ENCODE measurements around the gene PTTG1IP.

PTTG1IP gene

GRCh38 chr21:44850208-44850800 lies 23.2 kb downstream of the PTTG1IP start:
- Histone ChIP-seq H3K27ac (ENCODE audit: low read depth, low read length) (no peak overlapping the region), H3K9ac (ENCODE audit: low read length) (no peak overlapping the region), H3K4me2 (ENCODE audit: low read length) (no peak overlapping the region), H4K12ac (ENCODE audit: low read depth, low read length) (no peak overlapping the region), H4K8ac (ENCODE audit: low read depth, low read length) (no peak overlapping the region), H2BK12ac (ENCODE audit: low read length) (no peak overlapping the region), H3K9me3 (ENCODE audit: insufficient read depth, low read depth, low read length) (no peaks in the 10 kb centered on the region), H2BK5ac (ENCODE audit: low read depth, low read length, poor library complexity) (no peak overlapping the region), H3K4me1 (ENCODE audit: control insufficient read depth in 1 of 2, insufficient read depth in 2 of 2, low read length in 2 of 2) (peaks cover 12 to 13% of the 10 kb centered on the region in 2 experiments), H3K23ac (ENCODE audit: low read length) (no peak overlapping the region), H3K36me3 (ENCODE audit: control insufficient read depth in 1 of 2, insufficient read depth in 2 of 2, low read length in 2 of 2) (peaks cover 53 to 55% of the 10 kb centered on the region in 2 experiments), H3K27me3 (ENCODE audit: insufficient read depth, low read length) (no peaks in the 10 kb centered on the region), H2BK120ac (ENCODE audit: insufficient read depth, low read length, poor library complexity) (no peak overlapping the region), H3K18ac (ENCODE audit: low read length) (no peak overlapping the region), H3K4ac (ENCODE audit: low read depth, low read length) (no peak overlapping the region), H4K91ac (ENCODE audit: low read depth, low read length) (no peak overlapping the region), H2AFZ (ENCODE audit: insufficient read depth, low read length, poor library complexity) (no peak overlapping the region), H2AK5ac (ENCODE audit: low read length) (no peak overlapping the region), H3K79me1 (ENCODE audit: low read length) (peaks cover 5% of the 10 kb centered on the region), H3K14ac (ENCODE audit: low read length) (no peak overlapping the region), H3K79me2 (ENCODE audit: control insufficient read depth, insufficient read depth, low read length, poor library complexity) (no peaks in the 10 kb centered on the region), H3K4me3 (ENCODE audit: low read depth, low read length) (no peak overlapping the region)
- no peak for DNase-seq
- no CpG with 5 or more reads among the region's 20 CpGs for WGBS (ENCODE audit: extremely low coverage, insufficient coverage, insufficient read length)

GRCh38 chr21:44849616-44850130 lies 23.8 kb downstream of the PTTG1IP start:
- no peak overlapping the region for H3K14ac ChIP-seq (ENCODE audit: low read length)
- no peak overlapping the region for H3K4me2 ChIP-seq (ENCODE audit: low read length)
- H2BK120ac ChIP-seq (ENCODE audit: insufficient read depth, low read length, poor library complexity) = no peak overlapping the region
- no peaks in the 10 kb centered on the region for H3K79me2 ChIP-seq (ENCODE audit: control insufficient read depth, insufficient read depth, low read length, poor library complexity)
- no peak overlapping the region for H2BK5ac ChIP-seq (ENCODE audit: low read depth, low read length, poor library complexity)
- H3K9me3 ChIP-seq (ENCODE audit: insufficient read depth, low read depth, low read length) = no peaks in the 10 kb centered on the region
- H3K23ac ChIP-seq (ENCODE audit: low read length) = no peak overlapping the region
- no peak overlapping the region for H3K9ac ChIP-seq (ENCODE audit: low read length)
- H3K27ac ChIP-seq (ENCODE audit: low read depth, low read length) = no peak overlapping the region
- no peak overlapping the region for H3K4ac ChIP-seq (ENCODE audit: low read depth, low read length)
- H3K79me1 ChIP-seq (ENCODE audit: low read length) = peaks cover 5% of the 10 kb centered on the region
- no peak overlapping the region for H4K8ac ChIP-seq (ENCODE audit: low read depth, low read length)
- H2AK5ac ChIP-seq (ENCODE audit: low read length) = no peak overlapping the region
- H3K4me1 ChIP-seq (ENCODE audit: control insufficient read depth in 1 of 2, insufficient read depth in 2 of 2, low read length in 2 of 2) = peaks cover 13 to 14% of the 10 kb centered on the region in 2 experiments
- no peaks in the 10 kb centered on the region for H3K27me3 ChIP-seq (ENCODE audit: insufficient read depth, low read length)
- H4K12ac ChIP-seq (ENCODE audit: low read depth, low read length) = no peak overlapping the region
- H3K36me3 ChIP-seq (ENCODE audit: control insufficient read depth in 1 of 2, insufficient read depth in 2 of 2, low read length in 2 of 2) = peaks cover 47 to 48% of the 10 kb centered on the region in 2 experiments
- no peak overlapping the region for H2BK12ac ChIP-seq (ENCODE audit: low read length)
- no peak overlapping the region for H2AFZ ChIP-seq (ENCODE audit: insufficient read depth, low read length, poor library complexity)
- no CpG with 5 or more reads among the region's 12 CpGs for WGBS (ENCODE audit: extremely low coverage, insufficient coverage, insufficient read length)
- no peak for DNase-seq
- H3K4me3 ChIP-seq (ENCODE audit: low read depth, low read length) = no peak overlapping the region
- no peak overlapping the region for H3K18ac ChIP-seq (ENCODE audit: low read length)
- no peak overlapping the region for H4K91ac ChIP-seq (ENCODE audit: low read depth, low read length)

- Histone ChIP-seq H3K27me3 (ENCODE audit: insufficient read depth, low read length) (no peaks in the 10 kb centered on the region), H3K79me2 (ENCODE audit: control insufficient read depth, insufficient read depth, low read length, poor library complexity) (no peaks in the 10 kb centered on the region), H4K12ac (ENCODE audit: low read depth, low read length) (no peak overlapping the region), H4K8ac (ENCODE audit: low read depth, low read length) (no peak overlapping the region), H2AFZ (ENCODE audit: insufficient read depth, low read length, poor library complexity) (no peak overlapping the region), H3K4me2 (ENCODE audit: low read length) (no peak overlapping the region), H3K9me3 (ENCODE audit: insufficient read depth, low read depth, low read length) (no peaks in the 10 kb centered on the region), H3K4me3 (ENCODE audit: low read depth, low read length) (no peak overlapping the region), H4K91ac (ENCODE audit: low read depth, low read length) (no peak overlapping the region), H3K4me1 (ENCODE audit: control insufficient read depth in 1 of 2, insufficient read depth in 2 of 2, low read length in 2 of 2) (peaks cover 13 to 17% of the 10 kb centered on the region in 2 experiments), H3K79me1 (ENCODE audit: low read length) (peaks cover 5% of the 10 kb centered on the region), H3K23ac (ENCODE audit: low read length) (no peak overlapping the region), H3K4ac (ENCODE audit: low read depth, low read length) (no peak overlapping the region), H3K14ac (ENCODE audit: low read length) (no peak overlapping the region), H3K36me3 (ENCODE audit: control insufficient read depth in 1 of 2, insufficient read depth in 2 of 2, low read length in 2 of 2) (peaks cover 40 to 41% of the 10 kb centered on the region in 2 experiments), H2BK5ac (ENCODE audit: low read depth, low read length, poor library complexity) (no peak overlapping the region), H3K18ac (ENCODE audit: low read length) (no peak overlapping the region), H2BK120ac (ENCODE audit: insufficient read depth, low read length, poor library complexity) (no peak overlapping the region), H2AK5ac (ENCODE audit: low read length) (no peak overlapping the region), H3K9ac (ENCODE audit: low read length) (no peak overlapping the region), H3K27ac (ENCODE audit: low read depth, low read length) (no peak overlapping the region), H2BK12ac (ENCODE audit: low read length) (no peak overlapping the region)
- WGBS (ENCODE audit: extremely low coverage, insufficient coverage, insufficient read length) = no CpG with 5 or more reads among the region's 36 CpGs
- DNase-seq = no peak
Observed at GRCh38 chr21:44848821-44849521, 24.5 kb downstream of the PTTG1IP start.

GRCh38 chr21:44847261-44848056 lies 26.0 kb downstream of the PTTG1IP start:
- peaks cover 5% of the 10 kb centered on the region for H3K79me1 ChIP-seq (ENCODE audit: low read length)
- no peak overlapping the region for H2AFZ ChIP-seq (ENCODE audit: insufficient read depth, low read length, poor library complexity)
- peaks cover 29% of the 10 kb centered on the region in 2 experiments for H3K36me3 ChIP-seq (ENCODE audit: control insufficient read depth in 1 of 2, insufficient read depth in 2 of 2, low read length in 2 of 2)
- WGBS (ENCODE audit: extremely low coverage, insufficient coverage, insufficient read length) = no CpG with 5 or more reads among the region's 24 CpGs
- H3K4ac ChIP-seq (ENCODE audit: low read depth, low read length) = no peak overlapping the region
- H3K23ac ChIP-seq (ENCODE audit: low read length) = no peak overlapping the region
- no peak overlapping the region for H3K4me3 ChIP-seq (ENCODE audit: low read depth, low read length)
- H3K9ac ChIP-seq (ENCODE audit: low read length) = no peak overlapping the region
- no peaks in the 10 kb centered on the region for H3K9me3 ChIP-seq (ENCODE audit: insufficient read depth, low read depth, low read length)
- H4K91ac ChIP-seq (ENCODE audit: low read depth, low read length) = no peak overlapping the region
- H2AK5ac ChIP-seq (ENCODE audit: low read length) = no peak overlapping the region
- no peak overlapping the region for H3K14ac ChIP-seq (ENCODE audit: low read length)
- no peak overlapping the region for H3K4me2 ChIP-seq (ENCODE audit: low read length)
- no peak overlapping the region for H3K18ac ChIP-seq (ENCODE audit: low read length)
- no peaks in the 10 kb centered on the region for H3K27me3 ChIP-seq (ENCODE audit: insufficient read depth, low read length)
- no peaks in the 10 kb centered on the region for H3K79me2 ChIP-seq (ENCODE audit: control insufficient read depth, insufficient read depth, low read length, poor library complexity)
- no peak overlapping the region for H4K8ac ChIP-seq (ENCODE audit: low read depth, low read length)
- peaks cover 13 to 17% of the 10 kb centered on the region in 2 experiments for H3K4me1 ChIP-seq (ENCODE audit: control insufficient read depth in 1 of 2, insufficient read depth in 2 of 2, low read length in 2 of 2)
- no peak overlapping the region for H2BK5ac ChIP-seq (ENCODE audit: low read depth, low read length, poor library complexity)
- H4K12ac ChIP-seq (ENCODE audit: low read depth, low read length) = no peak overlapping the region
- no peak overlapping the region for H2BK12ac ChIP-seq (ENCODE audit: low read length)
- no peak for DNase-seq
- no peak overlapping the region for H2BK120ac ChIP-seq (ENCODE audit: insufficient read depth, low read length, poor library complexity)
- H3K27ac ChIP-seq (ENCODE audit: low read depth, low read length) = no peak overlapping the region

Measured in trophoblast cell (in vitro differentiated cells and primary cell).